GM19324 (cell line): Measurements from ENCODE around the gene WDR20.

Source experiments
- ATAC-seq: cut with Tn5 transposase; IDR thresholded peaks from one replicate; pipeline ENCODE4 v1.9.1; 2021; ENCODE audit warnings: mild to moderate bottlenecking, moderate library complexity; ENCODE audit not compliant: unreplicated experiment, low FRiP score

The WDR20 gene

GRCh38 chr14:102258136-102258535 is 118.4 kb downstream of the WDR20 start:
- no peak for ATAC-seq
